Epidermal melanocyte (primary cell): ENCODE results near the gene DPP3.
"Not testable (repeated sequence)": the region's sequence is repeated elsewhere in the genome, so short reads cannot be mapped to it uniquely, and the experiment has no call there.

Experiments
- DNase-seq: peaks from one replicate; pipeline ENCODE4 v3.0.0; 2011; ENCODE audit warnings: low spot score; ENCODE audit not compliant: insufficient read length

The DPP3 gene

GRCh38 chr11:66480117-66480938, at the start of gene DPP3:
Gene DPP3 (plus strand): TSS chr11:66480434. CDS start chr11:66482201, 1,767 bp downstream.
- peak; percentile 99 for DNase-seq

GRCh38 chr11:66431287-66431686, 48.9 kb upstream of the DPP3 start:
- DNase-seq: not testable (repeated sequence)

DNA sequence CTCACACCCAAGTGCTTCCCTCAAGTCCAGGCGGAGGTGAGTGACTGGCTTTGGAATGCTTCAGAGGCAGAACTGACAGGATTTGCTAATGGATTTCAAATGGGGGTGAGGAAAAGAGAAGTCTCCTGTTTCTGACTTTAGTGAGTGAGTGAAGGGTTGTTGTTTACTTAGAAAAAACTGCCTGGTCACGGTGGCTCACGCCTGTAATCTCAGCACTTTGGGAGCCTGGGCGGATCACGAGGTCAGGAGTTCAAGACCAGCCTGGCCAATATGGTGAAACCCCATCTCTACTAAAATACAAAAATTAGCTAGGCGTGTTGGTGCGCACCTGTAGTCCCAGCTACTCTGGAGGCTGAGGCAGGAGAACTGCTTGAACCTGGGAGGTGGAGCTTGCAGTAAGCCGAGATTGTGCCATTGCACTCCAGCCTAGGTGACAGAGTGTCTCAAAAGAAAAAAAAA, 48.3 kb upstream of the DPP3 start:
- DNase-seq: not testable (repeated sequence)

- no peak for DNase-seq
These were observed 47.6 kb upstream of the DPP3 start for GRCh38 chr11:66432597-66432996.

GRCh38 chr11:66437979-66438503, 42.2 kb upstream of the DPP3 start:
- no peak for DNase-seq

DNA sequence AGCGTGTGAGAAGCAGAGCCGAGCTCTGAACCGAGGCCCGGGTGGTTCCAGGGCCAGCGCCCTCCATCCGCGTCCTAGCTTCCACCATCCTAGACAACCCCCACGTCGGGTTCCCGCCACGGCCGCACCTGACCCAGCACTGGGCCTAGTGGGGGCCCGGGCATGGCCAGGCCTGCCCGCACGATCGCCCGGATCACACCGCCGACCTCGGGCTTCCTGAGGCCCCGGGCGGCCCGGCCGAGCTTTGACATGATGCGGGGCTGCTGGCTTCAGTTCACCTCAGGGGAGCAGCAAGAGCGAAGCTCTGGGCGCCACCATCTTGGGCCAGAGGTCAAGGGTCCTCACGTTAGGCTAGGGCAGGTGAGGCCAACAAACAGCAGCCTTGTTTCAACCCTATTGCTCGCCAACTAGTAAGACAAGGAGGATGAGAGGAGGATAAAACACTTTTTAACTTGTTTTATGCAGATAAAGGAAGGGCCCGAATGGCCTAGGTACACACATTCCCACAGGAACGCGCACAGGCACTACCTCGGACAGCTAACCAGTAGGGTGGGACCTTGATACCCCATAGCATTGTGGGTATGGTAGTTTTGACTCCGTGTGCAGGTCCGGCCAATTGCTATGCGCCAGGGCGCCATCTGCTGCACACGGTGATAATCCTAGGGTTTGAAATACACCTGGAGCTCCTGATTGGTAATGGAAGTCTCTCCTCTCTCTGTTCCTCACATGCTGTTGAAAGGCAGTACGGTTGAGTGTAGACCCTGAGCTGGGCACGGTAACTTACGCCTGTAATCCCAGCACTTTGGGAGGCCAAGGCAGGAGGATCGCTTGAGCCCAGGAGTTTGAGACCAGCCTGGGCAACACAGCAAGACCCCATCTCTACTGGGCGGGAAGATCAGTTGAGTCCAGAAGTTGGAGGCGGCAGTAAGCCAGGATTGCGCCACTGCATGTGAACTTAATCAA, 41.4 kb upstream of the DPP3 start, which contains the start of gene MRPL11:
TSS of gene MRPL11 (minus strand) at position 345 of the 963 bp plus-strand sequence. CDS start at position 251, 94 bp downstream.
- DNase-seq: peak; percentile 100

DNA sequence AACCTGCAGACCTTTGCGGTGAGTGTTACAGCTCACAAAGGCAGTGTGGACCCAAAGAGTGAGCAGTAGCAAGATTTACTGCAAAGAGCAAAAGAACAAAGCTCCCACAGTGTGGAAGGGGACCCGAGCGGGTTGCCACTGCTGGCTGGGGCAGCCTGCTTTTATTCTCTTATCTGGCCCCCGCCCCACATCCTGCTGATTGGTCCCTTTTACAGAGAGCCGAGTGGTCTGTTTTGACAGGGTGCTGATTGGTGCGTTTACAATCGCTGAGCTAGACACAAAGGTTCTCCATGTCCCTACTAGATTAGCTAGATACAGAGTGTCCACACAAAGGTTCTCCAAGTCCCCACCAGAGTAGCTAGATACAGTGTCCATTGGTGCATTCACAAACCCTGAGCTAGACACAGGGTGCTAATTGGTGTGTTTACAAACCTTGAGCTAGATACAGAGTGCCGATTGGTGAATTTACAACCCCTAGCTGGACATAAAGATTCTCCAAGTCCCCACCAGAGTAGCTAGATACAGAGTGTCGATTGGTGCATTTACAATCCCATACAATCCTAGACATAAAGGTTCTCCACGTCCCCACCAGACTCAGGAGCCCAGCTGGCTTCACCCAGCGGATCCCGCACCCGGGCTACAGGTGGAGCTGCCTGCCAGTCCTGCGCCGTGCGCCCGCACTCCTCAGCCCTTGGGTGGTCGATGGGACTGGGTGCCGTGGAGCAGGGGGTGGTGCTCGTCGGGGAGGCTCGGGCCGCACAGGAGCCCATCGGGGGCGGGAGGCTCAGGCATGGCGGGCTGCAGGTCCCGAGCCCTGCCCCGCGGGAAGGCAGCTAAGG, 39.9 kb upstream of the DPP3 start:
- not testable (repeated sequence) for DNase-seq

GRCh38 chr11:66440940-66441282, 39.3 kb upstream of the DPP3 start:
- DNase-seq: not testable (repeated sequence)

- DNase-seq: no peak
These were observed 36.6 kb upstream of the DPP3 start for GRCh38 chr11:66443602-66444001.

GRCh38 chr11:66447012-66447411, 33.2 kb upstream of the DPP3 start:
- no peak for DNase-seq

GRCh38 chr11:66448523-66448922, 31.7 kb upstream of the DPP3 start:
- no peak for DNase-seq

- DNase-seq: no peak
These were observed 29.7 kb upstream of the DPP3 start for GRCh38 chr11:66450560-66450959.

GRCh38 chr11:66451663-66452062, 28.6 kb upstream of the DPP3 start:
- no peak for DNase-seq

- DNase-seq: no peak
These were observed 26.0 kb upstream of the DPP3 start for GRCh38 chr11:66454247-66454646.

GRCh38 chr11:66454828-66455227, 25.4 kb upstream of the DPP3 start:
- DNase-seq: no peak

GRCh38 chr11:66457826-66458225, 22.4 kb upstream of the DPP3 start:
- DNase-seq: no peak

GRCh38 chr11:66459138-66459778, 21.0 kb upstream of the DPP3 start:
- DNase-seq: no peak

GRCh38 chr11:66462010-66462409, 18.2 kb upstream of the DPP3 start:
- no peak for DNase-seq

DNA sequence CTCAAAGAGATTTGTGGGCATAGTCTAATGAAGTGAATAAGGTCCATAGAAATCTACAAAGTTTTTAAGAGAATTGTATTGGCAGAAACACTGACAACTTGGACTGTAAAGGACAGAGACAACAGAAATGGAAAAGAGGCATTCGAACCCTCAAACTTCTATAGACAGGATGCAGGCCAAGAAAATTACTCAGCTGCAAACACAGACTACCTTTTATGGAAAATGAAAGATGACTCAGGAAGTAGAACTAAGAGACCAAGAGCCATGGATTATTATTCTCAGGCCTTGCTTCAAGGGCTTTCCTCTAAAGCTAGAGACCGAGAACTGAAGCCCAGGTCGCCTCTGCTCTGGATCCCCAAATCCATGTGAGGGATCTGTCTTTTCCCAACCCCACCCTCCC, 17.3 kb upstream of the DPP3 start:
- DNase-seq: no peak

DNA sequence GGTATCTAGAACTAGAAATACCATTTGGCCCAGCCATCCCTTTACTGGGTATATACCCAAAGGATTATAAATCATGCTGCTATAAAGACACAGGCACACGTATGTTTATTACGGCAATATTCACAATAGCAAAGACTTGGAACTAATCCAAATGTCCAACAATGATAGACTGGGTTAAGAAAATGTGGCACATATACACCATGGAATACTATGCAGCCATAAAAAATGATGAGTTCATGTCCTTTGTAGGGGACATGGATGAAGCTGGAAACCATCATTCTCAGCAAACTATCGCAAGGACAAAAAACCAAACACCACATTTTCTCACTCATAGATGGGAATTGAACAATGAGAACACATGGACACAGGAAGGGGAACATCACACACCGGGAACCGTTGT, 16.1 kb upstream of the DPP3 start:
- DNase-seq: not testable (repeated sequence)
